ENCODE measurements around the gene BCO1.

DNA sequence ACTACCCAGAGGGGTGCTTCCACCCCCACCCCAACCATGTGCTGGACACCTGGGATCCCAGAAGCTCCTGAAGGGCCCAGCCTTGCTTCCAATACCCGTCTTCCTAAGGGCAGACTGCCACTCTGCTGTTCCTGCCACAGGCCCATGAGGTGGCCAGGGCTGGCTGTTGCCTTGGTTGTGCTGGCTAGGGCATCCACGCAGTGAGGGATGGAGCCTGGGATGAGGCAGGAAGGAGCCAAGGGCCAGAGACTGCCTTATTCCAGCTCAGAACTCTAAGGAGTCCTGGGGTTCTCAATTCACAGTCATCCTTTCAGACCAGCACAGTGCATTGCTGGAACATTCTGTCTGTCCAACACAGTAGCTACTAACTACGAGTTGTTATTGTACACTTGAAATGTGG lies 37.8 kb downstream of the BCO1 start:
- TF ChIP-seq, protein P1, sequence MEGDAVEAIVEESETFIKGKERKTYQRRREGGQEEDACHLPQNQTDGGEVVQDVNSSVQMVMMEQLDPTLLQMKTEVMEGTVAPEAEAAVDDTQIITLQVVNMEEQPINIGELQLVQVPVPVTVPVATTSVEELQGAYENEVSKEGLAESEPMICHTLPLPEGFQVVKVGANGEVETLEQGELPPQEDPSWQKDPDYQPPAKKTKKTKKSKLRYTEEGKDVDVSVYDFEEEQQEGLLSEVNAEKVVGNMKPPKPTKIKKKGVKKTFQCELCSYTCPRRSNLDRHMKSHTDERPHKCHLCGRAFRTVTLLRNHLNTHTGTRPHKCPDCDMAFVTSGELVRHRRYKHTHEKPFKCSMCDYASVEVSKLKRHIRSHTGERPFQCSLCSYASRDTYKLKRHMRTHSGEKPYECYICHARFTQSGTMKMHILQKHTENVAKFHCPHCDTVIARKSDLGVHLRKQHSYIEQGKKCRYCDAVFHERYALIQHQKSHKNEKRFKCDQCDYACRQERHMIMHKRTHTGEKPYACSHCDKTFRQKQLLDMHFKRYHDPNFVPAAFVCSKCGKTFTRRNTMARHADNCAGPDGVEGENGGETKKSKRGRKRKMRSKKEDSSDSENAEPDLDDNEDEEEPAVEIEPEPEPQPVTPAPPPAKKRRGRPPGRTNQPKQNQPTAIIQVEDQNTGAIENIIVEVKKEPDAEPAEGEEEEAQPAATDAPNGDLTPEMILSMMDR (IDR thresholded peaks at IDR 0.05 in 4 of 5, conservative IDR thresholded peaks at IDR 0.05 in 1 of 5): no peak
- no peak for TF ChIP-seq POLR2A (IDR thresholded peaks at IDR 0.05)

All from gastrocnemius medialis (tissue), 4 donors.